ENCODE results near the gene FAS. TPM values are rescaled to one million over a fixed set of nuclear protein-coding genes. Genes with fewer than 3 reads are reported as not detected.

FAS gene
- total RNA-seq, 2 experiments from 2014 or later: 7.7 to 19.2 TPM

DNA sequence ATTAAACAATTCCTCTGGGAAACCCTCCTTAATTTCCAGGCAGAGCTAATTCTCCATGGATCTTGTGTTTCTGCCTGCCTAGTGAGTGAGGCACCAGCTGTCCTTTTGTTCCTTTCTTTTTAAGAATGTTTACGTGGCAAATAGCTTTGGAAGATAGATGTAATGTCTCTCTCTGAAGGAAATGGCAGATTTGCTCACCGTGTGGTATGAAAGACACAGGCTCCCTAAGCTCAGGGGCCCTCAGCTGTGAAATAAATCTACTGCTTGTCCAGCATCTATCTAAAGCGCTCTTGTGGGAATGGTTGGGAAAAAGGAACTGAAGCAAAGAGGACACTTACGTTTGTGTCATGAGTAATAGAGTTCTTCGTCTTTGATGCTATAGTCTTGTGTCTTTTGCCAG lies 64.6 kb downstream of the FAS start:
- CTCF ChIA-PET (ENCODE audit: unreplicated experiment): no interaction called here
- H3K79me2 ChIP-seq (ENCODE audit: insufficient read depth, low read depth, low read length): no peaks in the 10 kb centered on the region
- POLR2A ChIA-PET: no interaction called here
- DNase-seq (ENCODE audit: low spot score): no peak
- no peak overlapping the region for H3K27ac ChIP-seq (ENCODE audit: low read depth, low read length, poor library complexity, severe bottlenecking)
- no peaks in the 10 kb centered on the region for H3K4me1 ChIP-seq (ENCODE audit: insufficient read depth, low read length, poor library complexity, severe bottlenecking)
- no TSS peak for BruUV-seq (replicated peaks)
- intact Hi-C loops (cut with micrococcal nuclease; ENCODE audit: unreplicated experiment): no loop called here
- no peaks in the 10 kb centered on the region for H3K36me3 ChIP-seq (ENCODE audit: insufficient read depth, low read length)
- H2AFZ ChIP-seq (ENCODE audit: low read length): no peak overlapping the region
- H3K9me3 ChIP-seq (ENCODE audit: low read length): no peaks in the 10 kb centered on the region
- no peaks in the 10 kb centered on the region for H4K20me1 ChIP-seq (ENCODE audit: insufficient read depth, low read length)
- H3K9me2 ChIP-seq (ENCODE audit: insufficient read depth, low read length): no peaks in the 10 kb centered on the region
- H3K4me3 ChIP-seq (ENCODE audit: low read depth, low read length, poor library complexity, severe bottlenecking): no peak overlapping the region
- TF ChIP-seq, protein P1, sequence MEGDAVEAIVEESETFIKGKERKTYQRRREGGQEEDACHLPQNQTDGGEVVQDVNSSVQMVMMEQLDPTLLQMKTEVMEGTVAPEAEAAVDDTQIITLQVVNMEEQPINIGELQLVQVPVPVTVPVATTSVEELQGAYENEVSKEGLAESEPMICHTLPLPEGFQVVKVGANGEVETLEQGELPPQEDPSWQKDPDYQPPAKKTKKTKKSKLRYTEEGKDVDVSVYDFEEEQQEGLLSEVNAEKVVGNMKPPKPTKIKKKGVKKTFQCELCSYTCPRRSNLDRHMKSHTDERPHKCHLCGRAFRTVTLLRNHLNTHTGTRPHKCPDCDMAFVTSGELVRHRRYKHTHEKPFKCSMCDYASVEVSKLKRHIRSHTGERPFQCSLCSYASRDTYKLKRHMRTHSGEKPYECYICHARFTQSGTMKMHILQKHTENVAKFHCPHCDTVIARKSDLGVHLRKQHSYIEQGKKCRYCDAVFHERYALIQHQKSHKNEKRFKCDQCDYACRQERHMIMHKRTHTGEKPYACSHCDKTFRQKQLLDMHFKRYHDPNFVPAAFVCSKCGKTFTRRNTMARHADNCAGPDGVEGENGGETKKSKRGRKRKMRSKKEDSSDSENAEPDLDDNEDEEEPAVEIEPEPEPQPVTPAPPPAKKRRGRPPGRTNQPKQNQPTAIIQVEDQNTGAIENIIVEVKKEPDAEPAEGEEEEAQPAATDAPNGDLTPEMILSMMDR (conservative IDR thresholded peaks at IDR 0.05; ENCODE audit: low read length): no peak
- TF ChIP-seq EZH2phosphoT487 (IDR thresholded peaks at IDR 0.05; ENCODE audit: borderline replicate concordance, low read depth, low read length): no peak
- no peak overlapping the region for H3K4me2 ChIP-seq (ENCODE audit: low read length)

DNA sequence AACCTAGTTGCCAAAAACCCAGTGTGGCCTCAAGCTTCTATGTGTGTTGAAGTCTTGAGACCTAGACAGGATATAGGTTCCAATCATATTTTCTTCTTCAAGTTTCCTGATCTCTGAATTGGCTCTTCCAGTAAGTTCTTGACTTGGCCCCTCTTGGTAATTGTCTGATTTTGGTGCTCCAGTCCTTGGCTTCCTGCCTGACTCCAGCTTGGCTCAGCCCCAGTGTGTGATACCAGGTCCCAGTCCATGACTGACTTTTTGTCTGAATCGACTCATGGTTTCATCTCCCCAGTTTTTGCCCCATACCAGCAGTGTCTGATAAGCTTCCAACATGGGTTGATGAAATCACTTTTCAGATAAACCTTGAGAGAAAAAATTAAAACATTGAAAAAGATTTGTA lies 72.3 kb downstream of the FAS start:
- Histone ChIP-seq H3K9me2 (ENCODE audit: insufficient read depth, low read length) (no peaks in the 10 kb centered on the region), H3K9me3 (ENCODE audit: low read length) (no peaks in the 10 kb centered on the region), H3K79me2 (ENCODE audit: insufficient read depth, low read depth, low read length) (no peaks in the 10 kb centered on the region), H3K4me1 (ENCODE audit: insufficient read depth, low read length, poor library complexity, severe bottlenecking) (no peaks in the 10 kb centered on the region), H4K20me1 (ENCODE audit: insufficient read depth, low read length) (no peaks in the 10 kb centered on the region), H3K4me3 (ENCODE audit: low read depth, low read length, poor library complexity, severe bottlenecking) (no peak overlapping the region), H3K36me3 (ENCODE audit: insufficient read depth, low read length) (no peaks in the 10 kb centered on the region), H2AFZ (ENCODE audit: low read length) (no peak overlapping the region), H3K27ac (ENCODE audit: low read depth, low read length, poor library complexity, severe bottlenecking) (no peak overlapping the region), H3K4me2 (ENCODE audit: low read length) (no peak overlapping the region)
- ChIA-PET CTCF (ENCODE audit: unreplicated experiment) (no interaction called here), POLR2A (interaction anchor here (1.7 kb wide), 1 partner anchor 320 kb away, joined by 6 read pairs; no protein-coding TSS in a partner anchor)
- intact Hi-C loops (cut with micrococcal nuclease; ENCODE audit: unreplicated experiment): no loop called here
- BruUV-seq (replicated peaks): no TSS peak
- TF ChIP-seq, protein P1 (conservative IDR thresholded peaks at IDR 0.05; ENCODE audit: low read length): no peak
- no peak for TF ChIP-seq EZH2phosphoT487 (IDR thresholded peaks at IDR 0.05; ENCODE audit: borderline replicate concordance, low read depth, low read length)
- no peak for DNase-seq (ENCODE audit: low spot score)

DNA sequence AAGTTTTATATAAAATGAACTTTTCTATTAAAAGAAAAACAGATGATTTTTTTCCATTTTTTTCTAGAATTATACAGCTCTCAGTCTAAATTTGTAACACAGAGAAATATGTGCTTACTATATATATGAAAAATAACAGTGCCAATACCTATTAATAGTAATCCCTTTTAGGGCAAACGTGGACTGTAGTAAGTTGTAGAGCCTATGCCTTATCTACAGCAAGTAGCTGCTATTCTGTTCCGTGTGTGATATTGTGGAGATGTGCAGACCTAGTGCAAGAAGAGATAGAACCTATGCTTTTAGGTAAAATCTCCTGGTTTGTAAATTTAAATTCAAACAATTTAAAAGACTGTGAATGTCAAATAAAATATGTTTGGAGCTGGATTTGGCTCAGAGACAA lies 72.9 kb downstream of the FAS start:
- no peak overlapping the region for H3K27ac ChIP-seq (ENCODE audit: low read depth, low read length, poor library complexity, severe bottlenecking)
- no peaks in the 10 kb centered on the region for H3K36me3 ChIP-seq (ENCODE audit: insufficient read depth, low read length)
- TF ChIP-seq, protein P1 (conservative IDR thresholded peaks at IDR 0.05; ENCODE audit: low read length): no peak
- TF ChIP-seq EZH2phosphoT487 (IDR thresholded peaks at IDR 0.05; ENCODE audit: borderline replicate concordance, low read depth, low read length): no peak
- H3K79me2 ChIP-seq (ENCODE audit: insufficient read depth, low read depth, low read length): no peaks in the 10 kb centered on the region
- no peaks in the 10 kb centered on the region for H4K20me1 ChIP-seq (ENCODE audit: insufficient read depth, low read length)
- no peak overlapping the region for H2AFZ ChIP-seq (ENCODE audit: low read length)
- no peaks in the 10 kb centered on the region for H3K4me1 ChIP-seq (ENCODE audit: insufficient read depth, low read length, poor library complexity, severe bottlenecking)
- no TSS peak for BruUV-seq (replicated peaks)
- no peak overlapping the region for H3K4me3 ChIP-seq (ENCODE audit: low read depth, low read length, poor library complexity, severe bottlenecking)
- H3K4me2 ChIP-seq (ENCODE audit: low read length): no peak overlapping the region
- H3K9me2 ChIP-seq (ENCODE audit: insufficient read depth, low read length): no peaks in the 10 kb centered on the region
- H3K9me3 ChIP-seq (ENCODE audit: low read length): no peaks in the 10 kb centered on the region
- DNase-seq (ENCODE audit: low spot score): no peak
- POLR2A ChIA-PET: interaction anchor here (0.6 to 1.7 kb wide), 4 partner anchors 26 to 321 kb away, joined by 3 to 6 read pairs (median 4); no protein-coding TSS in a partner anchor
- intact Hi-C loops (cut with micrococcal nuclease; ENCODE audit: unreplicated experiment): no loop called here
- CTCF ChIA-PET (ENCODE audit: unreplicated experiment): no interaction called here
